Left ventricle myocardium superior (tissue), 1 donor: ENCODE results near the gene OR6C4. TPM values are rescaled to one million over a fixed set of nuclear protein-coding genes. Genes with fewer than 3 reads are reported as not detected.
"Not testable (repeated sequence)": the region's sequence is repeated elsewhere in the genome, so short reads cannot be mapped to it uniquely, and the experiment has no call there.

ENCODE experiments used
- ATAC-seq: fragments of 200-7000 bp; cut with Tn5 transposase; one replicate; pipeline ENCODE4 v1.9.1; 2020; ENCODE audit warnings: mild to moderate bottlenecking, moderate library complexity
- DNase-seq: peaks from one replicate; pipeline ENCODE4 v3.0.0-alpha.2; 2020
- intact Hi-C: fragments of 100-400 bp; cut with micrococcal nuclease; formaldehyde crosslinking; loops from one replicate; pipeline ENCODE4 v1.11.0; 2022
- long read RNA-seq: library from polyadenylated mRNA; unstranded; transcript quantifications from one replicate; pipeline ENCODE4 v2.0.0, GENCODE V29; 2021
- total RNA-seq: library from RNA; stranded (reverse); fragmentation: NEBNext Ultra II Directional; extraction: Animal tissue kit (Norgen Biotek cat#: 25700); gene quantifications from one replicate; pipeline ENCODE4 v1.2.1, GENCODE V29; 2021
- donor health status: DM: no; HTN: yes; CAD: no; lungs with severe emphysema.

OR6C4 gene
- total RNA-seq, result not detected
- long read RNA-seq, result 0 reads

DNA sequence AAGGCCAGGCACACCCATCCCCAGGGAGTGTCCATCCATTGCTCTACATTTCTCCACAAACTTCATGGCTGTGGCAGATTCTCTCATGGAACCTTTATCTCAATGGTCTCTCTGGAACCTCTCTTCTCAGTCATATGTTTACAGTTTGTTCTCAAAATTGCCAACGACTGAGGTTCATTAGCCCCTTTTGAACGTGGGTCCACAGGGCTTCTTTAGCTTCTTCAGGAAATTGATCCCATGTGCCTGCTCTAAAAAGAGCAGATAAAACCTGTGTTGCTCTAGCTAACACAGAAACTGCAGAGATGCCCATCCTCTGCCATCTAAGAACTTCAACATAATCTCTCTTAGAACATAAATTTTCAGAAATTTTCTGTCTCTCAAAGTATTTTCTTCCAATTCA lies at the start of gene OR6C4:
Gene OR6C4, plus strand, starts transcription at position 301 of the 400 bp plus-strand sequence. CDS start 1,625 bp downstream, outside the sequence.
- no peak for DNase-seq
- intact Hi-C loops, result no loop called here
- no peak for ATAC-seq

DNA sequence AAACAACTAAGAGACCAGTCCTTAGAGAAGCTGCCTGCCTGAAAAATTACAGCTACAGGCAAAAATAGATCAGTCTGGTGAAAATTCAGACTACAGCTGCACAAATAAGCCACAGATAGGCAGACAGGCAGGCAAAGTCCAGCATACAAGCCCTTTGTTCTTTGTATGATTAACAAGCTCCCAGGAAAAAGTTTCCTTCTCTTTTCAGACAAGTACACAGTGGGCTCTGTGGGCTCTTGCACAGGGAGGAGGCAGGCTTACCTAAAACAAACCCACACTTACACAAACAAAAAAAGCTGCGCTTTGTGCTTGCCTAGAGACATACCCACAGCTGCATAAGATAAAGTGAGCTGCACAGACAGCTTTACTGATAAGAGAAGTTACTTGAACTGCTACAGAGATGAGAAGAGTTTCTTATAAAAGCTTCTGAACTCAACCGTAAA lies 49.6 kb upstream of the OR6C4 start:
- no peak for ATAC-seq
- intact Hi-C loops, result no loop called here
- DNase-seq, result no peak

DNA sequence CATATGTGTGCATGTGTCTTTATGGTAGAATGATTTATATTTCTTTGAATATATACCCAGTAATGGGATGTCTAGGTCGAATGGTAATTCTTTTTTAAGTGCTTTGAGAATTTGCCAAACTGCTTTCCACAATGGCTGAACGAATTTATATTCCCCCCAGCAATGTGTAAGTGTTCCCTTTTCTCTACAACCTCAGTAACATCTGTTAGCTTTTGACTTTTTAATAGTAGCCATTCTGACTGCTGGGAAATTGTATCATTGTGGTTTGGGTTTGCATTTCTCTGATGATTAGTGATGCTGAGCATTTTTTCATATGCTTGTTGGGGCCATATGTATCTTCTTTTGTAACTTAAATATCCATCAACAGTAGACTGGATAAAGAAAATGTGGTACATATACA lies 47.8 kb upstream of the OR6C4 start:
- ATAC-seq (no peak), DNase-seq (no peak)
- intact Hi-C loops, result no loop called here

DNA sequence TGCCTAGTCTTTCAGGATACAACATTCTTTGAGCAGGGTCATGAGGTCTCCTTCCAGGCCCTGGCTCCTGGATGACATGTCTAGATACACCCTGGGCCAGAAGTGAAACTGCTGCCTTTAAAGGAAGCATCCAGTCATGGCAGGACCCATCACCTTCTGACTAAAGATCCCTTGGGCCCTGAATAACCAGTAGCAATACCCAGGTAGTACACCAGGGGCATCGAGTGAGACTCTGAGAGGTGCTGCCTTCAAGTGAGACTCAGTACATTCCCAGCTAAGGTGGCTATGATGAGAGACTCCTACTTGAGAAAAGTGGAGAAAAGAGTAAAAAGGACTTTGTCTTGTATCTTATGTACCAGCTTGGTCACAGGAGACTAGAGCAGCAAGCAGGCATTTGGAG lies 33.7 kb upstream of the OR6C4 start:
- ATAC-seq (no peak), DNase-seq (no peak)
- intact Hi-C loops, result no loop called here

DNA sequence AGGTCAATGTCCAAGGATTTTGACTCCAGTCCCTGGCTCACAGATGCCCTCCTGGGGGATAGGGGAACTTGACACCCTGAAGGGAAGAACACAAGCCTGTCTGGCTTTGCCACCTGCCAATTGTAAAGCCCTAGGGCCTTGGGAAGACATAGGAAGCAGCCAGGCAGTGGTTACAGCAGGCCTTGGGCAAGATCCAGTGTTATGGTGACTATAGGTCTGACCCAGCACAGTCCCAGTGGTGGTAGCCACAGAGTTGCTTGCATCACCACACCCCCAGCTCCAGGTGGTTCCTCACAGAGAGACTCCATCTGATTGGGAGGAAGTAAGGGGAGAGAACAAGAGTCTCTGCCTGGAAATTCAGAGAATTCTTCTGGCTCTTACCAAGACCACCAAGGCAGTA lies 33.0 kb upstream of the OR6C4 start:
- DNase-seq (no peak), ATAC-seq (no peak)
- intact Hi-C loops, result no loop called here

DNA sequence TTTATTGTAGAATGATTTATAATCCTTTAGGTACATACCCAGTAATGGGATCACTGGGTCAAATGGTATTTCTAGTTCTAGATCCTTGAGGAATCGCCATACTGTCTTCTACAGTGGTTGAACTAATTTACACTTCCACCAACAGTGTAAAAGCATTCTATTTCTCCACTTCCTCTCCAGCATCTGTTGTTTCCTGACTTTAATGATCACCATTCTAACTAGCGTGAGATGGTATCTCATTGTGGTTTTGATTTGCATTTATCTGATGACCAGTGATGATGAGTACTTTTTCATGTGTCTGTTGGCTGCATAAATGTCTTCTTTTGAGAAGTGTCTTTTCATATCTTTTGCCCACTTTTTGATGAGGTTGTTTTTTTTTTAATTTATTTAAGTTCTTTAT lies 1.2 kb upstream of the OR6C4 start:
- intact Hi-C loops, ATAC-seq, DNase-seq: not testable (repeated sequence)

DNA sequence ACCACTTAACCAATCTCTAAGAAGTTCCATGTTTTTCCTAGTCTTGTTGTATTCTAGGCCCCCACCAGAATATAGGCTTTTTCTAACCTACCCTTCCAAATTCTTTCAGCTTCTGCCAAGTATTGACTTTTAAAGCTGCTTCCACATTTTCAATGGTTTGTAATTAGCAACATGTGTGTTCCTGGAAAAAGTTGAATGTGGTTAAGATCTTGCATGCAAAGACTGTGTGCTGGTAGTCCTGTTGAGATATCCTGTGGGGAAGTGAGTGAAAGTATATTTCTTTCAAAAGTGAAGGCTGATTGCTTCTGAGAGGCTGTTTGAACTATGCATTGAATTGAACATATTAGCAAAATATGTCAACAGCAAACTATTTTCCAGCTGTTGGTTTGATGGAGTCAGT lies 646 bp upstream of the OR6C4 start:
- DNase-seq (no peak), ATAC-seq (no peak)
- intact Hi-C loops, result no loop called here

DNA sequence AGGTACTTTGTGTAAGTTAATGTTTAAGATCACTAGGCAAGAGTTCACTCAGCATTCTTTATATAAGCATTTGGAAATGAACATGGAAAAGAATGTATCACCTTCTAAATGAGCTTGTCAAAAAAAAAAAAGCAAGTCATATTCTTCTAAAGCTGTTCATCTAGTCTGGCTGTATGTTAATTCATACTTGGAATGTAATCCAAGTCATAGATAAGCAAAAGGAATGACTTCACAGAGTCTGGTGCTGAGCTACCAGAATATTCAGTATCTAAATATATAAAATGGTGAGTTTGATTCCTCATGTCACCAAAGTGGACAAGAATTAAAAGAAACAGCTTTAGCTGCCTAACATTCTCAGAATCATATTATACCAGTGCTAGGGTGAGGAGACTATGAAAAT lies 4.9 kb downstream of the OR6C4 start:
- intact Hi-C loops, result no loop called here
- no peak for DNase-seq
- no peak for ATAC-seq

DNA sequence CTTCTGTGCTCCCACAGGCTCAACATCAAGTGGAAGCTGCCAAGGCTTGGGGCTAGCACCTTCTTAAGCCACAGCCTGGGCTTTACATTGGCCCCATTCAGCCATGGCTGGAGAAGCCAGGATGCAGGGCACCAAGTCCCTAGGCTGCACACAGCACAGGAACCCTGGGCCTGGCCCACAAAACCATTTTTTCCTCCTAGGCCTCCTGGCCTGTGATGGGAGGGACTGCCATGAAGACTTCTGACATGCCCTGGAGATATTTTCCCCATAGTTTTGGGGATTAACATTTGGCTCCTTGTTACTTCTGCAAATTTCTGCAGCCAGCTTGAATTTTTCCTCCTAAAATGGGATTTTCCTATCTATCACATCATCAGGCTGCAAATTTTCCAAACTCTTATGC lies 20.7 kb downstream of the OR6C4 start:
- intact Hi-C loops, ATAC-seq, DNase-seq: not testable (repeated sequence)

DNA sequence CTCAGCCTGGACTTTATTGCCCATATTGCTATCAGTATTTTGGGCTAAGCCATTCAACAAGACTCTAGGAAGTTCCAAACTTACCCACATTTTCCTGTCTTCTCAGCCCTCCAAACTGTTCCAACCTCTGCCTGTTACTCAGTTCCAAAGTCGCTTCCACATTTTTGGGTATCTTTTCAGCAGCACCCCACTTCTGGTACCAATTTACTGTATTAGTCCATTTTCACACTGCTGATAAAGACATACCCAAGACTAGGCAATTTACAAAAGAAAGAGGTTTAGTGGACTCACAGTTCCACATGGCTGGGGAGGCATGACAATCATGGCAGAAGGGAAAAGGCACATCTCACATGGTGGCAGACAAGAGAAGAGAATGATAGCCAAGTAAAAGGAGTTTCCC lies 21.3 kb downstream of the OR6C4 start:
- DNase-seq, ATAC-seq, intact Hi-C loops: not testable (repeated sequence)

DNA sequence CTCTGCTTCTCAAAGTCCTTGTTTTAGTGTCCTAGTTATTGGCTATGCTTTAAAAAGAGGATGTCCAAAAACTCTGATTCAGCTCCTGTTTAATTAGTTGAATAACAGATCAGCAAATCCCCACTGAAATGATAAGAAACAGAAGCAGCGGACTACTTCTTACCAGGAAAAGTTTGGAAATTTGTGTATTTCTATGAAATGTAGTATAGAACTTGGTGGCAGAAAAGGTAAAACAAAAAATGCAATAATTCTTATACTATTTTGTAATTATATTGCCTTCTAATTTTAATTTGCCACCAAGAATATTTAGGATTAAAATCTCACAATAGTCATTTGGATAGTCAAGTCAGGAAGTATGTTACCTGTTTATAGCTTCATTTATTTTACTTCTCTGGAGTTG lies 22.8 kb downstream of the OR6C4 start, which contains the start of gene OR2AP1:
Gene OR2AP1, plus strand, starts transcription at position 301 of the 400 bp plus-strand sequence. CDS start 1,947 bp downstream, outside the sequence.
- ATAC-seq (no peak), DNase-seq (no peak)
- intact Hi-C loops, result no loop called here

DNA sequence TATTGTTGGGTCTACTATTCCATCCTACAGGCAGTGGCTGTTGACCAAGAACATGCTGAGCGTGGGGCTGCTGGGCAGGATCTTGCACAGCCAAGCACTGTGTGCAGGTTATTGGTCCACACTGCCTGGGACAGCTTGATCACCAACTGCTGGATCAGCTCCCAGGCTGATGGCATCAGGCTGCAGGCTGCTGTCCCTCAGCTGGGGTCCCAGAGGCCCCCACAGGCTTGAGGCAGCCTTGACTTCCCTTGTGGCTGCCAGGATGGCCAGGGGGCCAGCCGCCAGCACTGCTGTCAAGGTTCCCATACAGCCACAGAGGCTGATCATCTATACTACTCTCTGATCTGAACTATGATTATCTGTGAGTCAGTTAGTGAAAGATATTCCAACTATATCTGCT lies 32.7 kb downstream of the OR6C4 start:
- ATAC-seq (no peak), DNase-seq (no peak)
- intact Hi-C loops, result no loop called here

DNA sequence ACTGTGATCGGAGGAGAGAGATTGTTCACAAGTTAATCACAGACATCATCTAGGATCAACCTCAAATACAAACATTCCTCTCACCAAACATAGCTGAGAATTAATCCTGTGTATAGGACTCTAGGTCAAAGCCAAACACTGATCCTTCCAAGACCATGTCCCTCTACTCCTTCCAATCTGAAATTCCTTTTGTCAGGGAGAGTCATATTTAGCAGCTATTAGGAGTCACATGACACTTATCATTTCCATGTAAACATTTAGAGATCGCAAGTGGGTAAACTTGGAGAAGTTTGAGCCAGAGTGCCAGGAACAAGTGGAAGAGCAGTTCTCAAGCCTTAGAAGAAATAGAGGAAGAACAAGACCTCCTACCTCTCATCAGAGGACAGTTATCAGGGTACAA lies 36.4 kb downstream of the OR6C4 start:
- DNase-seq (no peak), ATAC-seq (no peak)
- intact Hi-C loops, result no loop called here

DNA sequence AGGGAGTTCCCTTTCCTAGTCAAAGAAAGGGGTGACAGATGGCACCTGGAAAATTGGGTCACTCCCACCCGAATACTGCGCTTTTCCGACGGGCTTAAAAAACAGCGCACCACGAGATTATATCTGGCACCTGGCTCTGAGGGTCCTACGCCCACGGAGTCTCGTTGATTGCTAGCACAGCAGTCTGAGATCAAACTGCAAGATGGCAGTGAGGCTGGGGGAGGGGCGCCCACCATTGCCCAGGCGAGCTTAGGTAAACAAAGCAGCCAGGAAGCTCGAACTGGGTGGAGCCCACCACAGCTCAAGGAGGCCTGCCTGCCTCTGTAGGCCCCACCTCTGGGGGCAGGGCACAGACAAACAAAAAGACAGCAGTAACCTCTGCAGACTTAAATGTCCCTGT lies 40.8 kb downstream of the OR6C4 start:
- ATAC-seq, intact Hi-C loops, DNase-seq: not testable (repeated sequence)

Other genes with a start within 250 kb of the OR6C4 start
- not detected for gene OR6C1, start 235.3 kb upstream of the OR6C4 start, total RNA-seq
- gene OR6C3, start 218.9 kb upstream of the OR6C4 start, total RNA-seq, result not detected
- not detected for gene OR6C75, start 186.6 kb upstream of the OR6C4 start, total RNA-seq
- not detected for gene OR6C65, start 149.1 kb upstream of the OR6C4 start, total RNA-seq
- gene OR6C76, start 123.3 kb upstream of the OR6C4 start, total RNA-seq, result not detected
- gene OR6C2, start 105.5 kb upstream of the OR6C4 start, total RNA-seq, result not detected
- gene OR6C70, start 79.5 kb upstream of the OR6C4 start, total RNA-seq, result not detected
- gene OR6C68, start 57.2 kb upstream of the OR6C4 start, total RNA-seq, result not detected
- gene OR2AP1, start 22.9 kb downstream of the OR6C4 start, total RNA-seq, result not detected
- not detected for gene OR10P1, start 87.3 kb downstream of the OR6C4 start, total RNA-seq
- gene ITGA7, start 158.3 kb downstream of the OR6C4 start, total RNA-seq, result 488 TPM
- 124 TPM for gene BLOC1S1, start 166.4 kb downstream of the OR6C4 start, total RNA-seq
- 13.5 TPM for gene RDH5, start 170.8 kb downstream of the OR6C4 start, total RNA-seq
- 733 TPM for gene CD63, start 179.4 kb downstream of the OR6C4 start, total RNA-seq
- gene GDF11, start 193.5 kb downstream of the OR6C4 start, total RNA-seq, result 8.9 TPM